Measurements from ENCODE around the gene HCST.
"Not testable (repeated sequence)": the region's sequence is repeated elsewhere in the genome, so short reads cannot be mapped to it uniquely, and the experiment has no call there.

The HCST gene

GRCh38 chr19:35909684-35910035, 7.3 kb downstream of the HCST start:
- in situ Hi-C loops (cut with HindIII; ENCODE audit: low pct_ligation_motif_present, low sequenced_read_pairs): no loop called here
- Histone ChIP-seq H3K27ac (no peak overlapping the region), H3K4me3 (ENCODE audit: low read depth, low read length) (no peak overlapping the region)

GRCh38 chr19:35910355-35910754, 8.0 kb downstream of the HCST start:
- H3K27me3 ChIP-seq (replicated peaks); H3K36me3 ChIP-seq (replicated peaks); H3K4me3 ChIP-seq (ENCODE audit: low read depth, low read length); DNase-seq; in situ Hi-C loops (cut with HindIII; ENCODE audit: low pct_ligation_motif_present, low sequenced_read_pairs); H3K27ac ChIP-seq: not testable (repeated sequence)

More at GRCh38 chr19:35909684-35910035, 7.3 kb downstream of the HCST start:
- H3K27me3 ChIP-seq (replicated peaks): no peaks in the 10 kb centered on the region
- DNase-seq: no peak
- no peak for TF ChIP-seq CTCF (IDR thresholded peaks at IDR 0.05; ENCODE audit: low read depth, low read length, missing control alignments)
- no peaks in the 10 kb centered on the region for H3K36me3 ChIP-seq (replicated peaks)

DNA sequence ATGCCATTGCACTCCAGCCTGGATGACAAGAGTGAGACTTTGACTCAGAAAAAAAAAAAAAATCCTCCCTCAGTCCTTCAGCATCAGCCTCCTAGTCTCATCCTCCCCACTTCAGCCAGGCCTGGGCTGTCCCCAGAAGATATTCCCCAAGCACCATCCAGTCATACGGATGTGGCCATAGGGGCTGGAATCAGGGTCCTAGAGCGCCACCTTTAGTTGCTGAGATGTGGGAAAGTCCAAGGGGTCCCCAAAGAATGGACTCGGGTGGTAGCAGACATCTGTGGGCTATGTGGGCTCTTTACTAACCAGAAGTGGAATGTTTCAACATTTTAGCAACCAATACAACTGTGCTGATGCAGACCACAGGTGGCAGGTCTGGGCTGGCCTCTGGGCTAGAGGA, 8.8 kb downstream of the HCST start:
- Histone ChIP-seq H3K4me3 (ENCODE audit: low read depth, low read length) (no peak overlapping the region), H3K27me3 (replicated peaks) (no peaks in the 10 kb centered on the region), H3K27ac (no peak overlapping the region), H3K36me3 (replicated peaks) (no peaks in the 10 kb centered on the region)
- in situ Hi-C loops (cut with HindIII; ENCODE audit: low pct_ligation_motif_present, low sequenced_read_pairs): no loop called here
- TF ChIP-seq CTCF (IDR thresholded peaks at IDR 0.05; ENCODE audit: low read depth, low read length, missing control alignments): no peak
- no peak for DNase-seq

DNA sequence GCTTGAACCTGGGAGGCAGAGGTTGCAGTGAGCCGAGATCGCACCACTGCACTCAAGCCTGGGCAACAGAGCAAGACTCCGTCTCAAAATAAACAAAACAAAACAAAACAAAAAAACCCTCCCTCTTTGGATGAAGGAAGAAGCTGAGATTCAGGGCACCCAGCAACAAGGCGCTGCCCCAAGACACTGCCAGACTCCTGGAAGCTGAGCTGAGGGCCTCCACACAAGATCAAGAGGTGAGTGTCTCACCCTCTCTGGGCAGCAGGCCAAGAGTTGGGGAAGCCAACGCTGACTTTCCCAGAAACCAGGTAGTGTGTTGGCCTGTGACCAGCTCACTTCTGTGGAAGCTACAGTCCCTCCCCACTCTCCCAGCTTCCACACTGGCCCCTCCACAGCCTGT, 9.5 kb downstream of the HCST start:
- H3K27me3 ChIP-seq (replicated peaks): no peaks in the 10 kb centered on the region
- TF ChIP-seq CTCF (IDR thresholded peaks at IDR 0.05; ENCODE audit: low read depth, low read length, missing control alignments): no peak
- H3K27ac ChIP-seq: no peak overlapping the region
- in situ Hi-C loops (cut with HindIII; ENCODE audit: low pct_ligation_motif_present, low sequenced_read_pairs): no loop called here
- no peaks in the 10 kb centered on the region for H3K36me3 ChIP-seq (replicated peaks)
- DNase-seq: no peak
- H3K4me3 ChIP-seq (ENCODE audit: low read depth, low read length): no peak overlapping the region

DNA sequence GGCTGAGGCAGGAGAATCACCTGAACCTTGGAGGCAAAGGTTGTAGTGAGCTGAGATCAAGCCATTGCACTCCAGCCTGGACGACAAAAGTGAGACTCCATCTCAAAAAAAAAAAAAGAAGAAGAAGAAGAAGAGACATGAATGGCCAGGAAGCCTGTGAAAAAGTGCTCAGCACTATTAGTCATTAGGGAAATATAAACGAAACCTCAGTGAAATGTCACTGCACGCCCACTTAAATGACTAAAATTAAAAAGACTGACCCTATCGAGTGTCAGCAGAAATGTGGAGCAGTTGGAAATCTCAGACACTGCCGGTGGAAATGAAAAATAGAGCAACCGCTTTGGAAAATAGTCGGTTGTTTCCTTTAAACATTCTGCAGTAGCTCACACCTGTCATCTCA, 11.3 kb downstream of the HCST start:
- DNase-seq: no peak
- in situ Hi-C loops (cut with HindIII; ENCODE audit: low pct_ligation_motif_present, low sequenced_read_pairs): no loop called here
- H3K27ac ChIP-seq: no peak overlapping the region
- TF ChIP-seq CTCF (IDR thresholded peaks at IDR 0.05; ENCODE audit: low read depth, low read length, missing control alignments): no peak
- H3K36me3 ChIP-seq (replicated peaks): no peaks in the 10 kb centered on the region
- H3K4me3 ChIP-seq (ENCODE audit: low read depth, low read length): no peak overlapping the region
- H3K27me3 ChIP-seq (replicated peaks): no peaks in the 10 kb centered on the region

DNA sequence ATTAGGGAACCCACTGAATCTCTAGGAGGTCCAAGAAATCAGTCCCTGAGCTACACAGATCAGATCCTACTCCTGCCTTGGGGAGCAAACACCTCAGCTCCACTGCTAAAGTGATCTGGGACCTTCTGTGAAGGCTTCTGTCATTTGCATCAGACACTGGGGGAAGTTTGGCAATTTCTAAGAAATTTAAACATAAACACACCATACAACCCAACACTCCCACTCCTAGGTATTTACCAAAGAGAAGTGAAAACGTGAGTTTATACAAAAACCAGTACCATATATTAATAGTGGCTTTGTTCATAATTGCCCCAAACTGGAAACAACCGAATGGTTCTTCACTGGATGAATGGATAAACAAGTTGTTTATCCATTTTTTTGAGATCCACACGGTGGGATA, 13.1 kb downstream of the HCST start:
- Histone ChIP-seq H3K4me3 (ENCODE audit: low read depth, low read length) (no peak overlapping the region), H3K27ac (no peak overlapping the region), H3K27me3 (replicated peaks) (no peaks in the 10 kb centered on the region), H3K36me3 (replicated peaks) (no peaks in the 10 kb centered on the region)
- no peak for TF ChIP-seq CTCF (IDR thresholded peaks at IDR 0.05; ENCODE audit: low read depth, low read length, missing control alignments)
- no peak for DNase-seq
- in situ Hi-C loops (cut with HindIII; ENCODE audit: low pct_ligation_motif_present, low sequenced_read_pairs): no loop called here
